HG03103 (cell line): ENCODE data around the gene SPDYE2B.
"Not testable (repeated sequence)": the region's sequence is repeated elsewhere in the genome, so short reads cannot be mapped to it uniquely, and the experiment has no call there.

Source experiments
- ATAC-seq: cut with Tn5 transposase; IDR thresholded peaks from one replicate; pipeline ENCODE4 v1.9.1; 2021; ENCODE audit warnings: low read depth; ENCODE audit not compliant: unreplicated experiment

SPDYE2B gene

DNA sequence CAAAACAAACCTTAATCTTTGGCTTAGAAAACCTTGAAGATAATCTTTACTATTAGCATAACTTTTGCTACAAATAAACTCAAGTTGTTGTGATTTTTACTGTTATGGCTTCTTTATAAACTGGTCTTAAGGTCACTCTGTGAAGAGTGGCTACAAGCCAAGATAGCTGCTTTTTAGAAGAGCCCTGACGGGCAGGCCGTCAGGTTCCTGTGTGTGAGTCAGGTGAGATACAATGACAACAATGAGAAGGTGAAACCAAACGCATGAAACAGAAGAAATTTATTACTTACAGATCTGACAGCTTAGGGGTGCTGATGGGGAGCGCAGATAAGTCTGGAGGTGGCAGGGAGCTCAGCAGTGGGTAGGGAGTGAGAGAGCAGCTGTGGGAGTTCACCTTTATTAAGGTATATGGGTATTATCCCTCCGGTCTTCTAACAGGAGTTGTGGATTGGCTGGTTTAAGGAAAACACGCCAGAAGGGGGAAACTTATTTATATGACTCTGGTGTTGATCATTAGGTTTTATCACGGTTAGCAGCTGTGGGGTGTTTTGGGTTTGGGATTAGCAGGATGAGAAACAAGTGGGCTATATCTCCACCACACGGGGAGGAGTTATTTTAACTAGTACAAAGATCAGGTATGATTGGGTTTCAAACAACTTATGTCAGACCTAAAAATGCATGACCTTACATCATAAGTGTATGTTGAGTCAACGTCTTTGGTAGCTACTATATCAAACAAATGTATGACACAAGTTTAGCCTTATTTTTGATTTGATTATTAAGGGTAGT is 49.0 kb downstream of the SPDYE2B start:
- ATAC-seq: not testable (repeated sequence)
